Urothelium cell line (cell line): Measurements from ENCODE around the gene MBD5.

Experiments used
- DNase-seq: peaks from one replicate; pipeline ENCODE4 v3.0.0; 2011; ENCODE audit warnings: low spot score, mixed read lengths
- FAIRE-seq: peaks from 2 replicates; lab custom pipeline; 2011; peaks lifted over from hg19 to GRCh38; lab: Jason Lieb, UNC

Gene MBD5

DNA sequence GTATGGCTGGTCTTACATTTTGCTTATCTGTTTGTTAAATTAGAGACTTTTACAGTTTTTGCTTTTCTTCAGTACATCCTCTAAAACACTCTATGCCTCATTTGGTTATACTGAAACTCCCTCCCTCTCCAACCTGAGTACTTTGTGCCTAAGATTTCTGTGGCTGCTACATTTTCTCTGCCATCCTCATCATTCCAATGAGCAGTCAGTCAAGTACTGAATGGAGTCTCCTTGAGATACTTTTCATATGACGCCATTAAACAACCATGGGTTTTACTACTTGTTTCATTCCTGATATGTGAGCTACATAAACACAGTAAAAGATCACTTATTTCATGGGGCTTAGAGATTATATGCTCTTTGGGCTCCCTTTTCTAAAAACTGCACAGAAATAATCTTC lies 427.0 kb downstream of the MBD5 start:
- DNase-seq (no peak), FAIRE-seq (no peak)

DNA sequence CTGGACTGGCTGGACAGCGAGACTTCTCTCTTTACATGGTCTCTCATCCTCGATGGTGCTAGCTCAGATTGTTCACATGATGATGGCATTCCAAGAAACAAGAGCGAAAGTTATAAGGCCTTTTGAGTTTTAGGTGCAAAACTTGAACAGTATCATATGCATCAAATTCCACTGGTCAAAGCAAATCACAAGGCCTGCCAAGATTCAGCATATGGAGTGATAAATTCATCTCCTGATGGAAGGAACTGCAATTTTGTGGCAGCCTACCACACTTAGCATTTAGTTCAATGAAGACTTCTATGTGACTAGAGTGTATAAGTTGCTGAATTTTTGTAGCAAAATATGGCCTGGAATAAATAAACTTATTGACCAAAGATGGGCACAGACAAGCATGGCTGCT lies 429.6 kb downstream of the MBD5 start:
- FAIRE-seq (no peak), DNase-seq (no peak)

DNA sequence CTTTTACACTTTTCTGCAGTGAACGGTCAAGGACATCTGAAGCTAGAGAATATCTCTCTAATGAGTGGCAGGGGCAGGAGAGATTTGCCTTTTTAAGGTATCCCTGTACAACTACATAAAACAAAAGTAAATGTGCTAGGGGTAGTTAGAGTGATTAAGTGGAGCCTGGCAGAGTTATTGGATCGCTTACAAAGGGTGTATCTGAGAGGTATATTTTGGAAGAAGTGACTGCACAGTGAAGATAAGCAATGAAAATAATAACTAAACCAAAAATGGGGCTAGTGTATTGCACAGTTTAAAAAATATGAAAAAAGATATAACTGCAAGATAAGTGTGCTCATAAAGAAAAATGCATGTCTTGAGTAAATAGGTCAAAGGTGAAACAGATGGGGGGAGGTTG lies 430.2 kb downstream of the MBD5 start:
- FAIRE-seq (no peak), DNase-seq (no peak)

DNA sequence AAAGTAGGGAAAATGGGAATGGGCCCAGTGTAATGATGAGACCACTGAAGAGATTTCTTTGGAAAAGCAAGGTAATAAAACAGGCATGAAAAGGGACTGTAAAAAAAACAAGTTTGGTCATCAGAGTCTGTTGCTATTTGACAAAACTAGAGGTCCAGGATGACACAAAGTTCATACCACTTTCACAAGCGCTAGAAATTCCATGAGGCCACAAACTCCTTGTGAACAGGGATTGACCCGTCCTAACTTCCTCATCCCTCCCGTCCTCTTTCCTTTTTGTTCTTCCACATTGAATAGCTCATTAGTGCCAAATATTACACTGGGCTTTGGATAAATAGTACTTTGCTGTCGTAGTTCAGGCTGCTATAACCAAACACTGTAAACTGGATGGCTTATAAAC lies 434.9 kb downstream of the MBD5 start:
- no peak for DNase-seq
- no peak for FAIRE-seq

DNA sequence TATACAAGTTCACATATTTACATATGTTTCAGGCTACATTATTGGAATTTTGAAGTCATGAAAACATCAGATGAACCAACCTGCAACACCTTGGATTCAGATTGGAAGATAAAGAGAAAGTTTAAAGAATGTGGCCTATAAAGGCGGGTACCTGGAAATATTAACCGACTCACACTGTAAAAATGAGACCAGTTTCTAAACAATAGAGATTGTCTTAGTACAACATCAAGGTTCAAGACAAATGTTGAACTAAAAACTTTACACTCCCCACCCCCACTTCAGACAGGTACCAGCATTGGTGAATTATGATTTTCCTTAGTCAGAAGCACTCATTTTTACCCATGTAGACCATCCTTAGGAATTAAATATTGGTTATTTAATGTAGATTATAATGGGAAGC lies 437.3 kb downstream of the MBD5 start:
- DNase-seq (no peak), FAIRE-seq (no peak)

DNA sequence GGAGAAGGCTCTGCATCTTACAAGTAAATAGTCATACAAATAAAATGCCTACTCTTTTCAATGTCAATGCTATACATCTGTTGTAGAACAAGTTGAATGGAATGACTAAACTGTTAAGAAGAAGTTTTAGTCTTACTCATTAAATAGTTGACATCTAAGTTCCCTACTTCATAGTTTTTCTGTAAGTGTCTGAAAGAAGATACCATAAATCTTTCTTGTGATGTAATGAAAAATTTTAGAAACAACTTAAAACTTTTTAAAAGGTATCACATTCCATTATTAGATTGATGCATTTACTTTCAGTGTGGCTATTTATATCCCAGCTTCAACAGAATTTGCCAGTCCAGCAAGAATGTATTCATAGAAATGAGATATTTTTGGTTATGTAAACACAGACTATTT lies 438.5 kb downstream of the MBD5 start:
- FAIRE-seq (no peak), DNase-seq (no peak)

DNA sequence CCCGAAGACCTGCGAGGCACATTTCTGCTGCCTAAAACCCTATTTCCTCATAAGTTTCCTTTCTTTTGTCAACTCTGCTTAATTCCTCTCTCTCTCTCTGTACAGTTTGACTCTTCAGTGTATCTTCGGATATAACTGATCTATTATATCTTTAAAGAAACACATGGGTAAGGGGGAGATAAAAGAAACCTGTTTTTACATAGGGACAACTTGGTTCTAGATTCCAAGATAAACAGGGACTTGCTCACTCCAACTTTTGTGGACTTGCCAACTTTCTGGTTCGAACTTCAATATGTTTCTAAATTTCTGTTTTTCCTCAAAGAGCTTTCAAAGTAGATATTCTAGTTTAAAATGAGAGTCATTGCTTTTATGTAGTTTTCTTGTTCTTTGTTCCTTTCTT lies 441.0 kb downstream of the MBD5 start:
- FAIRE-seq (no peak), DNase-seq (no peak)

DNA sequence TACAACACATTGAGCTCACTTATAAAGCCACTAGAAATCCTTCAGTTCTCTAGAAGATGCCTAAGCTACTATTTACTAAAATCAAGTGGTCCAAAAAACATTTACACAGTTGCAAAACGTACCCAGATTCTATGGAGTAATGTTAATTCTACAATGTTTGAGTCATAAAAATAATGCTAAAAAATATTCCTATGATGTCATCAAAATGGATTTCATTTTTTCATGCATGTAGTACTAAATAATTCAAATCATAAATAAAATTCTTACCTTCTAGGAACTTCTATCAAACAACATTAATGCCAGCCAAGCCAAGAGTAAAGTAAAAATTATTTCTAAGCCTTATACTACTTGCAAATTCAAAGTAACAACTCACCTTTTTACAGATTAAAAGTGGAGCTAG lies 454.7 kb downstream of the MBD5 start:
- FAIRE-seq (no peak), DNase-seq (no peak)

DNA sequence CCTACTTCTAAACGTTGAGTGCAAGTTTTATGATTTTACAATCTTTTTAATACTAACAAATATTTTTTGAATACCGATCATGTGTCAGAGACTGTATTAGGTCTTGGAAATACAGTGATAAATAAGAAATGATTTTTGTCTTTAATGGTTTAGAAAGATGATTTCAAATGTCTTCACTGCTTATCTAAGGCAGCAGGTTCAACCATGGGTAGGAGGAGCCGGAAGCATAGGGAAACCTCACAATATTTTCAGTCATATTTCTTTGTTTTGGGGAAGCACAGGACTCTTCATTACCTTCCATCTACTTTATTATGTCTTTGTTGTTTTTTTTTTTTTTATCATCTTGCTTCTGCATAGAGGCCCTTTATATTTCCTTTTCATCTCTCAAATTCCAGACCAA lies 458.5 kb downstream of the MBD5 start:
- DNase-seq: no peak
- FAIRE-seq: no peak

DNA sequence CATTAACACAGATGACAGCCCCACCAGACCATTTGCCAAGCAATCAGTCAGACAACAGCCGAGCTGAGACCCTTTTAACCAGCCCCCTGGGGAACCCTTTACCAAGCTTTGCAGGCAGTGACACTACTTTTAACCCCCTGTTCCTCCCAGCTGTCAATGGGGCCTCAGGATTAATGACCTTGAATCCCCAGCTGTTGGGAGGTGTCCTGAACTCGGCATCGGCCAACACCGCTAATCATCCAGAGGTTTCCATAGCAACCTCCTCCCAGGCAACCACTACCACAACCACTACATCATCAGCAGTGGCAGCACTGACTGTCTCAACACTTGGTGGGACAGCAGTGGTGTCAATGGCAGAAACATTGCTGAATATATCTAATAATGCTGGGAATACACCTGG lies 462.8 kb downstream of the MBD5 start:
- DNase-seq (no peak), FAIRE-seq (peak; percentile 84)

DNA sequence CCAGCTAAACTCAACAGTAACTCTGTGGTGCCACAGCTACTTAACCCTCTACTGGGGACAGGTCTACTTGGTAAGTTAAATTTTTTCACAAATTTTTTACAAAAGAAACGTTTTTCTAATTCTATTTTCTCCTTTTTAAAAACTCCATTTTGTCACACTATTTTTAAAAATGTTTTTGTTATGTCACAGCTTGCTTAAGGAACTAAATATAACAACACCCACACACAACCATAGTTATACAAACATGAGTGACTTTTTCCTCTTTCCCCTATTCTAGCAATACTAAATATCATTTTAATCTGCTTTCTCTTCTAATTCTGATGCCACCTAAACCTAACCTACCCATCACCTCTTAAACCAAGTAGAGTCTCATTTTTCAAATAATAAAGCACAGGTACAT lies 463.2 kb downstream of the MBD5 start:
- FAIRE-seq (no peak), DNase-seq (no peak)

DNA sequence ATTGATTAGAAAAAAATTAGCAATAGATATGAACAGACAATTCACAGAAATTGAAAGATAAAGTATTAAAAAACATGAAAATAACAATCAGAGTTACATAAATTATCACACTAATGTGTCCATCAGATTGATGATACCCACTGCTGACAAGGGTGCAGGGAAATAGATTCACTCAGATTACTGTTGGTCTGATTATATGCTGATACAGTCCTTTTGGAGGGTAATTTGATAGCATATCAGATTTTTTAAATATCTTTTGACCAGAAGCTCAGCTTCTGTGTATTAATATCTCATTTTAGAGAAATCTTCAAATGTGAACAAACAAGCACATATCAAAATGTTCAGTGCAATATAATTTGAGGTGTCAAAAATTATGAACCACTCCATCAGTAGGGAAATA lies 465.8 kb downstream of the MBD5 start:
- no peak for FAIRE-seq

DNA sequence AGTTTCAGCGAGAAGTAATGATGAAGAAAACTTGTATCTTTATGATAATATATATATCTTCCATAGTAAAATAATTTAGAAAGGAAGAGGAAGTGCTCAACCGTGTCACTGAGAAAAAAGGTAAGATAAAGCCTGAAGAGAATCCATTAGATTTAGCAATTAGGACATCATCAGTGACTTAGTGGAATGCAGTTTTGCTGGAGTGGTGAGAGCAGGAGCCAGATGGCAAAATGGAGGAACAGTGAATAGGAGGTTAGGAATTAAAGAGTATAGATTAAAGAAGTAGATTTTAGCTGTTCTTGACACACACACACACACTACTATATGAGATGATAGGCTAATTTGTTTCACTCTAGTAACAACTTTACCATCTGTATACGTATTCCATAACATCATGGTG lies 466.5 kb downstream of the MBD5 start:
- FAIRE-seq (peak; percentile 32), DNase-seq (no peak)

More for the DNA sequence above, 465.8 kb downstream of the MBD5 start:
- DNase-seq: no peak

DNA sequence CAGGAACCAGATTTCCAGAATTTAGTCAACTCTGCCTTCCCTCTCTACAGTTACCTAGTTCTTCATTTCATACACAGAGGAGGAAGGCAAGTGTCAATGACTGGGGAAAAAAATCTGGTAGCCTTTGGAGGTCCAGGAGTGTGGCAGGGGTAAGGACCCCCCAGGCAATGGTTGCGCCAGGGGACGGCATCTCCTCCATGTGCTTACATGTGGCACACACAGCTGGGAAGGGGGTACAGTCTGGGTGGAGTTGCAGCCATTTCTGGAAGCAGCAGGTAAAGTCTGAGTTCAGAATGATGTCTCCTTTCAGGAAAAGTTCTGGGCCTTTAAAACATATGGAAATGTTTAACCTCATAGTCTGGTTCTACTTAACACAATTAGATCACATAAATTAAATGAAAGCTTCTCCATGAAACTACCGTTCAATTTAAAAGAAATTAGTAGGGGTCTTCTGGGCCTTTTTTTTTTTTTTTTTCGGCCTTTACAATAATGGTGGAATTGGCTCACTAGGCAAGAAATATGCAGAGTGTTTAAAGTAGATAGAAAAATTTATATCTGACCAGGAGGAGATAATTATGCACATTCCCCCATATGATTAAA lies 470.0 kb downstream of the MBD5 start:
- FAIRE-seq: peak; percentile 59
- DNase-seq: no peak

DNA sequence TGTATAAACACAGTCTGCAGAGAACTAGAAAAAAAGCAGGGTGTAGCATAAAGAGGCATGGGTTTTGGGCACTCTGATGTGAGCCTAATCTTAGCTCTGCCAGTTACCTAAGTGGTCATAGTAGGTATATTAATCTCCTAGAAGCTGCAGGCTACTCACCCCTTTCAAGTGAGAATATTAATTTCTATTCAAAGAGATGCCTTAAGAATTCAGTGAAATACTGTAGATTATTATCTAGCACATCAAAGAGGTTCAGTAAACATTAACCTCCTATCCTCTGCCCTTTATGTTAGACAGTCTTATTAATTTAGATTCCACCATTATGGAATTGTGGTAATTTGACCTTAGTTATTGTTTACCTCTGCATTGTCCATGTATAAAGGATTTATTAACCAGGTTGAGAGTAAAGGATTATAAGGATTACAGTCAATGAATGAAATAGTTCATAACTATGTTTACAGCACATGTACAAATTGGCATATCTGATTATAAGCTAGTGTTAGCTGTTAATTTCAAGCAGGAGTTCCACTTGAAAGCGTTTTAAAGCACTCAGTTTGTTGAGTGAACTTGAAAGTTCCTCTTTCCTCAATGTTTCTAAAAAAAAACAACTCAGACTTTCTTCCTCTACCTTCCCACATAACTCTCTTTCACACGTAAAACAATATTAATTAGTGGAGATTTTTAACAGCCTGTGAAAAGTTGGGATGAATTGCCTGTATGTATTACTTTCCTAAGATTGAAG lies 473.1 kb downstream of the MBD5 start:
- FAIRE-seq: peak; percentile 5
- DNase-seq: no peak

DNA sequence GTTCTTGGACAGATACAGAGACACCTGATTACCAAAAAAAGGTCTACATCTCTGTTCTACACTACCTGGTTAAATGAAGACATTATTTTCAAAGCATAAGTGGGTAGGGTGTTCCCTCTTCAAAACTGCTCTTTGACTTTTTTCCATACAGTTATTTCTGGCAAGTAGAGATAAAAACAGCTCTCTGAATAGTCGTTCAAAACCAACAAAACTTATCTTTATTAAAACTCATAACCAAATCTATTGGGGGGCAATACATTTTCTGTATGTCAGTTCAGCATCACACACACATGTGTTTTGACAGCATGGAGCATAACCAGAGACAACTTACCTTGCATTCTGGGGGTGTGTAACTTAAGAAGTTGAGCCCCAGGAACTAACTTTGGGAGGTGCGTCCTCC lies 474.7 kb downstream of the MBD5 start:
- DNase-seq (no peak), FAIRE-seq (peak; percentile 63)

DNA sequence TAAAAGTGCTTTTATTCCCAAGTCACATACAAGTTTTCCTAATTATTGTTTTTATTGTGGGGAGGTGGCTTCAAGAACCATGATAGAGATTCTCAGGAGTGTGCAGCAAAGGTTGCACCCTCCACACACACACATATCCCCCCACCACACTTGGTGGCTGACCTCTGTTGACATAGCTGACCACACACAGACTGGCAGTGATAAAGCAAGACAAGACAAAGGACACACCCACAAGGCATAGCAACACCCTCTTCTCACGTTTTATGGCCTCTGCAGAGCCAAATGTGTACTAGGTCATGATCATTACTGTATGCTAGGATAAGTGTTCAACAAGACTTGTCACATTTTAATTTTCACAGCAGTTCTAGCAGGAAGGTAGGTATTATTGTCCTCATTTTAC lies 480.7 kb downstream of the MBD5 start:
- no peak for DNase-seq
- FAIRE-seq: peak; percentile 58

DNA sequence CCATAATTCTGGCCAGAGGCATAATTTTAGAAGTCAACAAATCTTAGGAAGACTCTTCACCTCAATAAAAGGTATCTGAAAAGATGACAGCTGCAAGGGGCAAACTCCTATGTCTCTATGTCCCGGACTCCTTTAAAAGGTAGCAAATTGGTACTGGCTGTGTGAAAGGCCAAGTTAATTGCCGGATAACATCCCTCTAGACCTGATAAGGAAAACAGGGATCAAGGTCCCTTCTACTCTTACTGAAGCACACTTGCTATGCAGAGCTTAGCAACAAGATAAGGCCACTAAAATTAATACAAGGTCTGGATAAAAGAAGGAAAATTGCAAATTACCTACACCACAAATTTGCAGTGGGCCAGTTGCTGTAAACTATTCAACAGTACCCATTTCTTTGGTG lies 482.6 kb downstream of the MBD5 start:
- no peak for FAIRE-seq
- DNase-seq: no peak

DNA sequence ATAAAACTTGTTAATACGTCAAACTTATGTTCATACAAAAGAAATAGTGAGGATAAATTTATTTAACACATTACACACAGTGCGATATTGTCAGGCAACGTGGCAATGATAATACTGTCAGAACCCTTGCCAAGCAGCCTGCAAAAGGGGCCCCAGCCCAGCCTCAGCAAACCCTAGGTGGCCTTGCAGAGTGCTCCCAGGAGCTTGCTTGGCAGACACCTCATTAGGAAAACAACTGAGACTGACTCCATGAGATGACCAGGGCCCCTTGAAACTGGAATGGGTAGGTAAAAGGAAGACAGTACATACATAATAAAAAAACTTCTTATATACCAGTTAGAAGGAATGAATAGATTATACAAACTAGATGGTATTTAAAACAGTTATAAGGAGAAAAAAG lies 487.1 kb downstream of the MBD5 start:
- DNase-seq (no peak), FAIRE-seq (no peak)

DNA sequence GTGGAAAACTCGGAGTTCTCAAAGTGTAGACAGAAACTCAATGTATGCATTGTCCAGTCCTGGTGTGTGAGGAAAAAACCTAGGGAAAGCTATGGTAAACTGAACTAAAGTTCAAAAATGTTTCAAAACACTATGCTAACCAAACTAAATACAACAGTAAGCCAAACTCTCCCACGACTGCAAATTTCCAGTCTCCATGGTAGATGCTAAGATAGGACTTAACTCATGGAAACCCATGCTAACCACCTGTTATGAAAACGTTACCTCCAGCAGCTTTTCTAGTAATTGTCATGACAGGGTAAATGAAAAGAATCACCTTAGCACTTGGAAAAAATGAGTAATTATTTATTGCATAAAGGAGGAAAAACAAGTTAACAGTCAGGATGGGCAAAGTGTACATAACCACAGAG lies 488.0 kb downstream of the MBD5 start:
- FAIRE-seq (no peak), DNase-seq (no peak)

DNA sequence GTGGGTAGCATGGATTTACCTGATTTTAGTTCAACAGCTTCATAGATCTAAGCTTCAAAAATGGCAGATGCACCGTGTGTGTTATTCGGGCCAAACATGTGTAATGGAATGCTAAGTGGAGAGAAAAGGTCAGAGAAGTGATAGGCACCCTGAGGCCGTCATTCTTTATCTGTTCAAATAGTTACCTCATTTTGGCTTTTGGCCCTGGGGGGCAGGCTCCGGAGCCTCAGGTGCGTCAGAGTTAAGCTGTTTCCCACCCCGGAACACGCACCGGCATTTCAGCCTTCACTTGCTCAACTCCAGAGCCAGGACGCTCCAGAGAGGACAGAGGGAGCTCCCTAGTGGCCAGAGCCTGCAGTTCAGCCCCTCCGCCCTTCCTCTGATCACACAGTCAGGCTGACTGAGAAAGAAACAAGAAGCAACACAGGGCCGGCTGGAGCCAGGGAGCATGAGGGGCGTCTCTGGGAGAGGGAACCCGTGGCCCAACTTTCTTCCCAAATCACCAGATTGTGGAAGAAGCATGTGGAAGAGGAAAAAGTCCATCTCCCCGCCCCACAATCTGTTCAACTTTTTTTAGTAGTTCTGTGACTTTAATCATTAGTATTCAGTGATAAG lies 488.5 kb downstream of the MBD5 start:
- peak; percentile 75 for FAIRE-seq
- DNase-seq: peak; percentile 96

DNA sequence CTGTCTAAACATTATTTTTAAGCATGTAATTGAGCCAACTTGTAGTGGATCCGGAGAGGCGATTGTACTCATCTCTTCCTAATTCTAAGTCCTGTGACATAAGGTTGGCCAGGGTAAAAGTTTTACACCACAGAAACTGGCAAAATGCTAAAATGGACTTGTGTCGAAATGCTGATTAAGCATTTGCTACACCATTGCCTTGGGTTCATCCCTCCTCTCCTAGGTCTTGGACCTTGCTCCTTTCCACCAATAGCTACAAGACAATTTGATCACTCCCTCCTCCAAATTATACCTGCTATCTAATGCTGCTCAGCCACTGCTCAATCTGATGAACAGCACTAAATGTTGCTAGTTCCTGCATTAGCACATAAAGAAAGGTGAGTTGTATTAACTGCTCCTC lies 491.0 kb downstream of the MBD5 start:
- DNase-seq: no peak
- no peak for FAIRE-seq
